SIG-M5 treated with dmso at 0.1 percent for 504 hours (cell line): ENCODE measurements around the gene EVA1A.

Source experiments
- DNase-seq: peaks from one replicate; lab custom pipeline; 2025; ENCODE audit not compliant: unreplicated experiment; lab: John Stamatoyannopoulos, UW

The EVA1A gene

GRCh38 chr2:75454241-75454620 is 106.5 kb downstream of the EVA1A start:
- DNase-seq: no peak

- DNase-seq: no peak
Measured at GRCh38 chr2:75453384-75454240, 107.1 kb downstream of the EVA1A start.

DNA sequence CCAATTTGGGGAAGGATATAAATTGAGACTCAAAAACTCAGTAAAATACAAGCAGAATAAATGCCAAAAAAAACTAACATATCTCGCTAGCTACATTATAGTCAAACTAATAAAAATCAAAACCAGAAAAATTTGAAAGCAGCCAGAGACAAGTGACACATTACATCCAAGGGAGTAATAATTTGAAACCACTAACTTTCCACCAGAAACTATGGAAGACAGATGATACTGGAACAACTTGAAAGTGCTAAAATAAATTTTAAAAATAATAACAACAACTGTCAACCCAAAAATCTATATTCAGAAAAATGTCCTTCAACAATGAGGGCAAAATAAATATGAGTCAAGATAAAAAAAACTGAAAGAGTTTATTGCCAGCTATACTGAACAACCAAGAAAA is 110.7 kb downstream of the EVA1A start:
- DNase-seq: no peak

GRCh38 chr2:75447176-75447575 is 113.6 kb downstream of the EVA1A start:
- DNase-seq: no peak
